OCI-LY7 (cell line): ENCODE results near the gene RRP15. TPM values are rescaled to one million over a fixed set of nuclear protein-coding genes. Genes with fewer than 3 reads are reported as not detected.

Source experiments
- BruUV-seq: library from RNA; stranded (reverse); fragments of 400-500 nt; replicated peaks from 2 replicates; lab custom pipeline; 2021; lab: Mats Ljungman, UMichigan
- CTCF ChIA-PET: fragments of 300-600 bp; sonication (Branson Sonifier 250); formaldehyde crosslinking; loops from one replicate; lab custom pipeline; 2022; ENCODE audit warnings: antibody characterized with exemption; ENCODE audit not compliant: unreplicated experiment; lab: Charles Lee
- POLR2A ChIA-PET: fragments of 300-600 bp; sonication (Branson Sonifier 250); formaldehyde crosslinking; loops from one replicate; lab custom pipeline; 2022; ENCODE audit warnings: antibody characterized with exemption; lab: Charles Lee
- DNase-seq: peaks from one replicate; pipeline ENCODE4 v3.0.0-alpha.2; 2015; ENCODE audit warnings: low spot score
- H2AFZ ChIP-seq: fragments of 200-600 bp; sonication (generic), shearing (Covaris generic); 2 replicates; pipeline ENCODE4 v1.6.1; 2014; ENCODE audit warnings: mild to moderate bottlenecking, antibody characterized with exemption, low read length, moderate library complexity
- H3K27ac ChIP-seq: fragments of 200-600 bp; sonication (generic); 2 replicates; pipeline ENCODE4 v1.5.1; 2014; ENCODE audit warnings: mixed run types, low read depth, mild to moderate bottlenecking, moderate library complexity, low read length, inconsistent platforms; ENCODE audit not compliant: poor library complexity, severe bottlenecking
- H3K36me3 ChIP-seq: fragments of 200-600 bp; sonication (generic); 2 replicates; pipeline ENCODE4 v1.6.1; 2014; ENCODE audit warnings: mild to moderate bottlenecking, antibody characterized with exemption, low read length, moderate library complexity, mixed read lengths; ENCODE audit not compliant: insufficient read depth
- H3K4me1 ChIP-seq: fragments of 200-600 bp; sonication (generic); 2 replicates; pipeline ENCODE4 v1.5.1; 2014; ENCODE audit warnings: mild to moderate bottlenecking, low read length; ENCODE audit not compliant: insufficient read depth, poor library complexity, severe bottlenecking
- H3K4me2 ChIP-seq: fragments of 200-600 bp; sonication (generic); 2 replicates; pipeline ENCODE4 v1.6.1; 2014; ENCODE audit warnings: mild to moderate bottlenecking, low read length
- H3K4me3 ChIP-seq: fragments of 200-600 bp; sonication (generic); 2 replicates; pipeline ENCODE4 v1.5.1; 2014; ENCODE audit warnings: mild to moderate bottlenecking, low read depth, low read length; ENCODE audit not compliant: poor library complexity, severe bottlenecking
- H3K79me2 ChIP-seq: fragments of 200-600 bp; sonication (generic); 2 replicates; pipeline ENCODE4 v1.6.1; 2016; ENCODE audit warnings: low read depth, mild to moderate bottlenecking, low read length, moderate library complexity, mixed read lengths; ENCODE audit not compliant: insufficient read depth
- H3K9me2 ChIP-seq: fragments of 200-600 bp; sonication (generic); 2 replicates; pipeline ENCODE4 v1.6.1; 2016; ENCODE audit warnings: mild to moderate bottlenecking, low read length, mixed read lengths; ENCODE audit not compliant: insufficient read depth
- H3K9me3 ChIP-seq: fragments of 200-600 bp; sonication (generic); 2 replicates; pipeline ENCODE4 v1.6.1; 2014; ENCODE audit warnings: mild to moderate bottlenecking, mixed run types, low read length, mixed read lengths
- H4K20me1 ChIP-seq: fragments of 200-600 bp; sonication (generic); 2 replicates; pipeline ENCODE4 v1.6.1; 2014; ENCODE audit warnings: mild to moderate bottlenecking, antibody characterized with exemption, low read length, moderate library complexity, mixed read lengths; ENCODE audit not compliant: insufficient read depth
- CTCF ChIP-seq: fragments of 200-600 bp; sonication (generic); conservative IDR thresholded peaks from 2 replicates; pipeline ENCODE4 v1.5.1; 2014; ENCODE audit warnings: mild to moderate bottlenecking, antibody characterized with exemption, low read length, moderate library complexity, mixed read lengths
- EZH2phosphoT487 ChIP-seq: fragments of 200-600 bp; sonication (generic); IDR thresholded peaks from 2 replicates; pipeline ENCODE4 v1.6.1; 2018; ENCODE audit warnings: low read depth, borderline replicate concordance, mild to moderate bottlenecking, mixed run types, antibody characterized with exemption, low read length, moderate library complexity, mixed read lengths
- intact Hi-C: fragments of 100-400 bp; cut with micrococcal nuclease; formaldehyde crosslinking; loops from one replicate; pipeline ENCODE4 v1.10.0; 2022; ENCODE audit not compliant: unreplicated experiment
- total RNA-seq, 2 experiments: library from RNA; depleted of rRNA in 1 of 2; stranded (reverse); fragments of >200 nt in 1 of 2; shearing (Covaris generic) in 1 of 2; gene quantifications; 2 replicates each; pipeline ENCODE4 v1.2.3, GENCODE V29; 2014 to 2022

The RRP15 gene
- total RNA-seq, 2 experiments from 2014 or later = 7.2 to 21.9 TPM

DNA sequence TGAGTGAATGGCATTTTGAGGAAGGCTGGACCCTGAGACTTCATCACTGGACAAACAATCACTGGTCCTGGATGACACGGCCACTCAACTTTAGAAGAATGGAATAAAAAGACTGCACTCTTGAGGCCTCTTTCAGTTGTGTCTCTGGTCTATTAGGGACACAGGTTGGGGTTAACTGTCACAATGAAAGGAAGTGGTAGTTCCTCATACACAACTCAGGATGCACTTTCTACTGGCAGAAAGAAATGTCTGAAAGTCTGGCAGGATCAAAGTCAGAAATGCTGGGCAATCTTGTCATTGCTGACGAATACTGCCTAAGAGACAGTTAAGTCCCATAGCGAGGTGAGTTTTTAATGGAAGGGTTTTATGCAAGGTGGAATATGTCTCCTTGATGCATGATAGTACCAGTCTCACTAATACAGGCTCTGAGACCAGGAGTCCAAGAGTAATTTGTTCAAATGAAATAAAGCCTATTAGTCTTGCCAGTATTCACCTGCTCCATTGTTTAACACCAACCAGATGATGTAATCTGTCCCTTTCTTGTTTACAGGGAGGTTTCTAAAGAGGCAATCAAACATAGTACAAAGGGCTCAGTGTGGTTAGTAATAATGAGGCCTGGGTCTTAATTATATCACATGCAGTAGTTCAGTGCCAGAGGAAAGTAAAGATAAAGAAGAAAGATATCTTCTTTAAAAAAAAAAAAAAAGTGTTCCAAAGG lies 11.2 kb upstream of the RRP15 start:
- Histone ChIP-seq H3K4me2 (no peak overlapping the region), H3K79me2 (no peaks in the 10 kb centered on the region), H3K36me3 (no peaks in the 10 kb centered on the region), H3K9me3 (no peaks in the 10 kb centered on the region), H3K4me1 (no peaks in the 10 kb centered on the region), H4K20me1 (no peaks in the 10 kb centered on the region), H3K27ac (no peak overlapping the region), H2AFZ (no peak overlapping the region), H3K4me3 (no peak overlapping the region), H3K9me2 (no peaks in the 10 kb centered on the region)
- ChIA-PET POLR2A (interaction anchor here (0.5 kb wide), 1 partner anchor 1491 kb away, joined by 3 read pairs; no protein-coding TSS in a partner anchor), CTCF (no interaction called here)
- TF ChIP-seq CTCF (no peak), EZH2phosphoT487 (no peak)
- intact Hi-C loops = no loop called here
- peak; percentile 9 for DNase-seq
- BruUV-seq = no TSS peak

- ChIA-PET CTCF (no interaction called here), POLR2A (no interaction called here)
- H2AFZ ChIP-seq = no peak overlapping the region
- H3K9me2 ChIP-seq = no peaks in the 10 kb centered on the region
- intact Hi-C loops = no loop called here
- no peaks in the 10 kb centered on the region for H4K20me1 ChIP-seq
- DNase-seq = no peak
- no peaks in the 10 kb centered on the region for H3K79me2 ChIP-seq
- H3K4me3 ChIP-seq = no peak overlapping the region
- no peaks in the 10 kb centered on the region for H3K4me1 ChIP-seq
- H3K36me3 ChIP-seq = no peaks in the 10 kb centered on the region
- no peak overlapping the region for H3K4me2 ChIP-seq
- no peaks in the 10 kb centered on the region for H3K9me3 ChIP-seq
- H3K27ac ChIP-seq = no peak overlapping the region
- BruUV-seq = no TSS peak
- TF ChIP-seq CTCF (no peak), EZH2phosphoT487 (no peak)
Observed at GRCh38 chr1:218274511-218274910, 10.6 kb upstream of the RRP15 start.

- Histone ChIP-seq H3K36me3 (no peaks in the 10 kb centered on the region), H3K79me2 (no peaks in the 10 kb centered on the region), H3K9me2 (no peaks in the 10 kb centered on the region), H3K4me3 (no peak overlapping the region), H3K4me1 (no peaks in the 10 kb centered on the region), H3K27ac (no peak overlapping the region), H2AFZ (no peak overlapping the region), H4K20me1 (no peaks in the 10 kb centered on the region), H3K4me2 (no peak overlapping the region), H3K9me3 (peaks cover 3% of the 10 kb centered on the region; the same call in 1 of the 2 replicates)
- ChIA-PET POLR2A (no interaction called here), CTCF (no interaction called here)
- no TSS peak for BruUV-seq
- TF ChIP-seq EZH2phosphoT487 = no peak
- no peak for TF ChIP-seq CTCF
- no peak for DNase-seq
- intact Hi-C loops = no loop called here
Observed at GRCh38 chr1:218275823-218276222, 9.3 kb upstream of the RRP15 start.
